Measurements from ENCODE around the gene ST6GALNAC5.

The ST6GALNAC5 gene

GRCh38 chr1:77063118-77063517 lies 195.8 kb downstream of the ST6GALNAC5 start:
- no CpG with 5 or more reads among the region's 4 CpGs for WGBS (ENCODE audit: extremely low coverage, insufficient coverage, insufficient read length)

DNA sequence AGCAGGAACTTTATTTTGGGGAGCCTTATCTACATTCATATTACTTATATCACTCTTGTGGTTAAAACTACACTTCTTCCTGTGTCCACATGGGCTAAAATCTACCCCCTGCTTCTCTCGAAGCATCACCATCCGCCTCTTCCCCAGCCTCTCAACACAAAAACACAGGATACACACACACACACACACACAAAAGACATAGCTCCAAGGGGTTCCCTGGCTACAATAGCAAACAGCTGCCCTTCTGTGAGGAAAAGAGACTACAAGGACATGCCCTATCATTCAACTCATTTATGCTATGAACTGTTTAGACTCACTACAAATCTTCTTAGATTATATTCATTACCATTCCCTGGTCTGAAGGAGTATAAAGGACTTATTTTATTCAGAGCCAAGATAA lies 197.0 kb downstream of the ST6GALNAC5 start:
- H3K9me3 ChIP-seq (ENCODE audit: insufficient read depth, low read depth, low read length), result no peaks in the 10 kb centered on the region
- H3K4ac ChIP-seq (ENCODE audit: low read depth, low read length), result no peak overlapping the region
- no peak overlapping the region for H4K91ac ChIP-seq (ENCODE audit: low read depth, low read length)
- no peak overlapping the region for H3K23ac ChIP-seq (ENCODE audit: low read length)
- no peak overlapping the region for H3K18ac ChIP-seq (ENCODE audit: low read length)
- H3K79me2 ChIP-seq (ENCODE audit: control insufficient read depth, insufficient read depth, low read length, poor library complexity), result no peaks in the 10 kb centered on the region
- H3K36me3 ChIP-seq (ENCODE audit: control insufficient read depth in 1 of 2, insufficient read depth in 2 of 2, low read length in 2 of 2), result no peaks in the 10 kb centered on the region
- no peak overlapping the region for H3K9ac ChIP-seq (ENCODE audit: low read length)
- DNase-seq, result no peak
- H3K4me3 ChIP-seq (ENCODE audit: low read depth, low read length), result no peak overlapping the region
- H3K14ac ChIP-seq (ENCODE audit: low read length), result no peak overlapping the region
- H4K12ac ChIP-seq (ENCODE audit: low read depth, low read length), result no peak overlapping the region
- H3K27ac ChIP-seq (ENCODE audit: low read depth, low read length), result no peak overlapping the region
- H2AFZ ChIP-seq (ENCODE audit: insufficient read depth, low read length, poor library complexity), result no peak overlapping the region
- H2BK120ac ChIP-seq (ENCODE audit: insufficient read depth, low read length, poor library complexity), result no peak overlapping the region
- no peak overlapping the region for H2BK12ac ChIP-seq (ENCODE audit: low read length)
- no peaks in the 10 kb centered on the region for H3K4me1 ChIP-seq (ENCODE audit: control insufficient read depth in 1 of 2, insufficient read depth in 2 of 2, low read length in 2 of 2)
- no peaks in the 10 kb centered on the region for H3K79me1 ChIP-seq (ENCODE audit: low read length)
- H2BK5ac ChIP-seq (ENCODE audit: low read depth, low read length, poor library complexity), result no peak overlapping the region
- H4K8ac ChIP-seq (ENCODE audit: low read depth, low read length), result no peak overlapping the region
- H3K4me2 ChIP-seq (ENCODE audit: low read length), result no peak overlapping the region
- WGBS (ENCODE audit: extremely low coverage, insufficient coverage, insufficient read length), result no CpG with 5 or more reads among the region's 2 CpGs
- H3K27me3 ChIP-seq (ENCODE audit: insufficient read depth, low read length), result no peaks in the 10 kb centered on the region
- H2AK5ac ChIP-seq (ENCODE audit: low read length), result no peak overlapping the region

More at GRCh38 chr1:77063118-77063517, 195.8 kb downstream of the ST6GALNAC5 start:
- Histone ChIP-seq H3K14ac (ENCODE audit: low read length) (no peak overlapping the region), H2BK5ac (ENCODE audit: low read depth, low read length, poor library complexity) (no peak overlapping the region), H3K4me3 (ENCODE audit: low read depth, low read length) (no peak overlapping the region), H4K91ac (ENCODE audit: low read depth, low read length) (no peak overlapping the region), H3K9me3 (ENCODE audit: insufficient read depth, low read depth, low read length) (no peaks in the 10 kb centered on the region), H3K18ac (ENCODE audit: low read length) (no peak overlapping the region), H2AFZ (ENCODE audit: insufficient read depth, low read length, poor library complexity) (no peak overlapping the region), H2BK120ac (ENCODE audit: insufficient read depth, low read length, poor library complexity) (no peak overlapping the region), H3K9ac (ENCODE audit: low read length) (no peak overlapping the region), H3K79me1 (ENCODE audit: low read length) (no peaks in the 10 kb centered on the region), H3K4ac (ENCODE audit: low read depth, low read length) (no peak overlapping the region), H3K23ac (ENCODE audit: low read length) (no peak overlapping the region), H2BK12ac (ENCODE audit: low read length) (no peak overlapping the region), H3K79me2 (ENCODE audit: control insufficient read depth, insufficient read depth, low read length, poor library complexity) (no peaks in the 10 kb centered on the region), H2AK5ac (ENCODE audit: low read length) (no peak overlapping the region), H3K27ac (ENCODE audit: low read depth, low read length) (no peak overlapping the region), H3K4me1 (ENCODE audit: control insufficient read depth in 1 of 2, insufficient read depth in 2 of 2, low read length in 2 of 2) (no peaks in the 10 kb centered on the region), H3K27me3 (ENCODE audit: insufficient read depth, low read length) (no peaks in the 10 kb centered on the region), H4K8ac (ENCODE audit: low read depth, low read length) (no peak overlapping the region), H4K12ac (ENCODE audit: low read depth, low read length) (no peak overlapping the region), H3K4me2 (ENCODE audit: low read length) (no peak overlapping the region), H3K36me3 (ENCODE audit: control insufficient read depth in 1 of 2, insufficient read depth in 2 of 2, low read length in 2 of 2) (no peaks in the 10 kb centered on the region)
- no peak for DNase-seq

- Histone ChIP-seq H3K4ac (ENCODE audit: low read depth, low read length) (no peak overlapping the region), H3K79me2 (ENCODE audit: control insufficient read depth, insufficient read depth, low read length, poor library complexity) (no peaks in the 10 kb centered on the region), H4K91ac (ENCODE audit: low read depth, low read length) (no peak overlapping the region), H2AFZ (ENCODE audit: insufficient read depth, low read length, poor library complexity) (no peak overlapping the region), H3K14ac (ENCODE audit: low read length) (no peak overlapping the region), H4K12ac (ENCODE audit: low read depth, low read length) (no peak overlapping the region), H3K27me3 (ENCODE audit: insufficient read depth, low read length) (no peaks in the 10 kb centered on the region), H3K23ac (ENCODE audit: low read length) (no peak overlapping the region), H3K79me1 (ENCODE audit: low read length) (no peaks in the 10 kb centered on the region), H2BK5ac (ENCODE audit: low read depth, low read length, poor library complexity) (no peak overlapping the region), H3K36me3 (ENCODE audit: control insufficient read depth in 1 of 2, insufficient read depth in 2 of 2, low read length in 2 of 2) (no peaks in the 10 kb centered on the region), H3K4me1 (ENCODE audit: control insufficient read depth in 1 of 2, insufficient read depth in 2 of 2, low read length in 2 of 2) (no peaks in the 10 kb centered on the region), H2AK5ac (ENCODE audit: low read length) (no peak overlapping the region), H3K27ac (ENCODE audit: low read depth, low read length) (no peak overlapping the region), H2BK120ac (ENCODE audit: insufficient read depth, low read length, poor library complexity) (no peak overlapping the region), H4K8ac (ENCODE audit: low read depth, low read length) (no peak overlapping the region), H3K18ac (ENCODE audit: low read length) (no peak overlapping the region), H3K4me3 (ENCODE audit: low read depth, low read length) (no peak overlapping the region), H3K9ac (ENCODE audit: low read length) (no peak overlapping the region), H3K9me3 (ENCODE audit: insufficient read depth, low read depth, low read length) (no peaks in the 10 kb centered on the region), H3K4me2 (ENCODE audit: low read length) (no peak overlapping the region), H2BK12ac (ENCODE audit: low read length) (no peak overlapping the region)
- DNase-seq, result no peak
- WGBS (ENCODE audit: extremely low coverage, insufficient coverage, insufficient read length), result no CpG with 5 or more reads among the region's 7 CpGs
These were observed 198.5 kb downstream of the ST6GALNAC5 start for GRCh38 chr1:77065693-77066342.

- Histone ChIP-seq H4K8ac (ENCODE audit: low read depth, low read length) (no peak overlapping the region), H2AK5ac (ENCODE audit: low read length) (no peak overlapping the region), H3K36me3 (ENCODE audit: control insufficient read depth in 1 of 2, insufficient read depth in 2 of 2, low read length in 2 of 2) (no peaks in the 10 kb centered on the region), H3K4me3 (ENCODE audit: low read depth, low read length) (no peak overlapping the region), H3K4me2 (ENCODE audit: low read length) (no peak overlapping the region), H3K79me1 (ENCODE audit: low read length) (no peaks in the 10 kb centered on the region), H4K12ac (ENCODE audit: low read depth, low read length) (no peak overlapping the region), H2BK12ac (ENCODE audit: low read length) (no peak overlapping the region), H4K91ac (ENCODE audit: low read depth, low read length) (no peak overlapping the region), H3K79me2 (ENCODE audit: control insufficient read depth, insufficient read depth, low read length, poor library complexity) (no peaks in the 10 kb centered on the region), H3K4me1 (ENCODE audit: control insufficient read depth in 1 of 2, insufficient read depth in 2 of 2, low read length in 2 of 2) (no peaks in the 10 kb centered on the region), H3K27me3 (ENCODE audit: insufficient read depth, low read length) (no peaks in the 10 kb centered on the region), H3K18ac (ENCODE audit: low read length) (no peak overlapping the region), H3K27ac (ENCODE audit: low read depth, low read length) (no peak overlapping the region), H2AFZ (ENCODE audit: insufficient read depth, low read length, poor library complexity) (no peak overlapping the region), H3K14ac (ENCODE audit: low read length) (no peak overlapping the region), H3K9ac (ENCODE audit: low read length) (no peak overlapping the region), H2BK120ac (ENCODE audit: insufficient read depth, low read length, poor library complexity) (no peak overlapping the region), H2BK5ac (ENCODE audit: low read depth, low read length, poor library complexity) (no peak overlapping the region), H3K4ac (ENCODE audit: low read depth, low read length) (no peak overlapping the region), H3K23ac (ENCODE audit: low read length) (no peak overlapping the region), H3K9me3 (ENCODE audit: insufficient read depth, low read depth, low read length) (no peaks in the 10 kb centered on the region)
- DNase-seq, result peak; percentile 78 to 79
- WGBS (ENCODE audit: extremely low coverage, insufficient coverage, insufficient read length), result no CpG with 5 or more reads among the region's 2 CpGs
These were observed 200.7 kb downstream of the ST6GALNAC5 start for GRCh38 chr1:77068013-77068412.

Data from trophoblast cell (in vitro differentiated cells and primary cell).